ENCODE measurements around the gene ANTXR1.

ANTXR1 gene

GRCh38 chr2:69031466-69031865, 18.5 kb downstream of the ANTXR1 start:
- in situ Hi-C loops (cut with MboI; ENCODE audit: low sequenced_read_pairs): no loop called here

DNA sequence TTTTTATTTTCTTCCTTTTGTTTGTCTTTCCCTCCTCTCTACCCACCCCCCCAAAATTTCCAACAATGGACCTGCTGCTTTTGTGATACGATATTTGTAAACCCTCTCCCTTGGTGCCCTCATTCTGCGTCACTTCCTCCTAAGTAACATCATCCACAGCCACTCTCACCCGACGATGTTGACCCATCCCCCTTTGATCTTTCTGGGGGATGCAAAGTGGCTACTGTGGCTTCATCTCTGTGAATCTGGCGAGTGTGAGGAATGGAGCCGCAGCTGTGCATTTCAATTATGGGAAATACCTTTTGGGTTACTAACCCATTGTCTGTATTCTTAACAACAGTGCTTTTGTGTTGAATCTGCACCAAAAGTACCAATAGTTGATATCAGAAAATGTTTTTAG, 19.4 kb downstream of the ANTXR1 start:
- in situ Hi-C loops (cut with MboI; ENCODE audit: low sequenced_read_pairs): no loop called here

GRCh38 chr2:69033461-69034095, 20.6 kb downstream of the ANTXR1 start:
- in situ Hi-C loops (cut with MboI; ENCODE audit: low sequenced_read_pairs): no loop called here

- in situ Hi-C loops (cut with MboI; ENCODE audit: low sequenced_read_pairs): no loop called here
These were observed 21.1 kb downstream of the ANTXR1 start for GRCh38 chr2:69034122-69034521.

DNA sequence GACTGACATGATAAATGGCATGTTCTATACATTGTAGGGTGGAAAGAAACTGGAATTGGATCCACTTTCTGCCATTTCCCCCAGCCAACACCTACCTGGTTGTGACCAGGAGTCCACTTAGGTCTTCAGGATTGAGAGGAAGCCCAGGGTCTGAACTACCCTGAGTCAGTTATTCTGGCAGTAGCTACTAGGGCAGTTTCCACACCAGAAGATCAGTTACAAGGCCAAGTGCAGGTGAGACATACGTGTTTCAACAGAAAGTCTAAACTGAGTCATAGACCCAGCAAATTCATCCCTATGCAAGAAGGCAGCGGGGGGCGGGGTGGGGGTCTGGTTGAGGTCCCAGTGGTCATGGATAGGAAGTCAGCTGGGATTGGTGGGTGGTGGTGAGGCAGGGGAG, 21.9 kb downstream of the ANTXR1 start:
- in situ Hi-C loops (cut with MboI; ENCODE audit: low sequenced_read_pairs): no loop called here

DNA sequence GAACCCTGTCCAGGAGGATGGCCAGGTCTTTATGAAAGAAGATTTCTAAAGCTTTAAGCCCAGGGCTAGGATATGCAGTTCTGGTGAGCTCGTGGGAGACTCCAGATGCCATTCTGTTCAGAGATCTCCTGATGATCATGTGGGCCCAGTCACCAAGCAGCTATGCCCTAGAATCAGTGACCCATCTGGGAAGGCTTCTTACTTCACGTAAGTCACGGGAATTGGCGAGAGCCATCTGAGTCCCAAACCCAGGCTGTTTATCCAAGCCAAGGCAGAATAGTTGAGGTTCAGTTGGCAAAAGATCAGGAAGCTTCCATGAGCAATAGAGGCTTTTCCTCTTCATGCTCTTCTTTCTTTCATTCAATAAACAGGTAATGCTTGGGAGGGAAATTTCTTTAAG, 23.9 kb downstream of the ANTXR1 start:
- in situ Hi-C loops (cut with MboI; ENCODE audit: low sequenced_read_pairs): no loop called here

- in situ Hi-C loops (cut with MboI; ENCODE audit: low sequenced_read_pairs): no loop called here
These were observed 28.2 kb downstream of the ANTXR1 start for GRCh38 chr2:69041214-69041613.

- in situ Hi-C loops (cut with MboI; ENCODE audit: low sequenced_read_pairs): no loop called here
These were observed 30.9 kb downstream of the ANTXR1 start for GRCh38 chr2:69043736-69044400.

DNA sequence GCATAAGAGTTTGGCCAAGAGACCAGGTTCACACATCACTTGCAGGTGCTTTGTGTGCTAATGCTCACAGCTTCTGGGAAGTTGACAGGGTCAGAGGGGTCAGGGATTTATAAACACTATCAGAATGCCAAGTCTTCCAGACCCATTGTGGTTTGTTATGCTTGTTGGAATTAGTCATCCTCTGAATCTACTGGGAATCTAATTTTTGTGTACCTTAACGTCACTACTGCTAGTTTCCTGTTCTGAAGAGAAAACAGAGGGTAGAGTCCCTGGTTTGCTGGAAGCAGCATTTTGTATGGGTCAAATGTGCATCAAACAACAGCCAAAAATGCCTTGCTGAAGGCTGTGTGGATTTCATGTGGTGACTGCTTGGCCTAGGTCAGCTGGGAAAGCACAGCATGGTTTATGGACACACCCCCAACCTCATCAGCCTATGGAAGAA, 33.3 kb downstream of the ANTXR1 start:
- in situ Hi-C loops (cut with MboI; ENCODE audit: low sequenced_read_pairs): no loop called here

- in situ Hi-C loops (cut with MboI; ENCODE audit: low sequenced_read_pairs): no loop called here
These were observed 34.7 kb downstream of the ANTXR1 start for GRCh38 chr2:69047625-69048145.

GRCh38 chr2:69050802-69051201, 37.8 kb downstream of the ANTXR1 start:
- in situ Hi-C loops (cut with MboI; ENCODE audit: low sequenced_read_pairs): no loop called here

GRCh38 chr2:69053416-69053965, 40.5 kb downstream of the ANTXR1 start:
- in situ Hi-C loops (cut with MboI; ENCODE audit: low sequenced_read_pairs): no loop called here

DNA sequence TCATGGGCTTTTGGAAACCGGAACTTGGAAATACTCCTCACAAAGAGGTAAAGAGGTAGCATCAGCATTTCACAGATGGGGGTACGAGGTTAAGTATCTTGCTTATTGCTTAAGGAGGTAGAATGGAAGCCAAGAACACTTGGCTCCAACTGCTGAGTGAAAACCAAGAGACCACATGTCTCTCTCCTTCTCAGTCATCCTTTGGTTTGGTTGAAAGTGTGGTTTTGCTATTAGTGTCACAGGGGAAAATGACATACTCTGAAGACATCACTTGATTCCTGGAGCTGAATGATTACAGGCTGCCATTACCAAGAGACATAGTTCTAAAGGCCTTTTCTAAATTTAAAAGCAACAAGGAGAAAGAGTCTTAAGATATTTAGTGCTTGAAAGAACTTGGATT, 41.5 kb downstream of the ANTXR1 start:
- in situ Hi-C loops (cut with MboI; ENCODE audit: low sequenced_read_pairs): no loop called here

GRCh38 chr2:69055688-69056470, 42.9 kb downstream of the ANTXR1 start:
- in situ Hi-C loops (cut with MboI; ENCODE audit: low sequenced_read_pairs): no loop called here

DNA sequence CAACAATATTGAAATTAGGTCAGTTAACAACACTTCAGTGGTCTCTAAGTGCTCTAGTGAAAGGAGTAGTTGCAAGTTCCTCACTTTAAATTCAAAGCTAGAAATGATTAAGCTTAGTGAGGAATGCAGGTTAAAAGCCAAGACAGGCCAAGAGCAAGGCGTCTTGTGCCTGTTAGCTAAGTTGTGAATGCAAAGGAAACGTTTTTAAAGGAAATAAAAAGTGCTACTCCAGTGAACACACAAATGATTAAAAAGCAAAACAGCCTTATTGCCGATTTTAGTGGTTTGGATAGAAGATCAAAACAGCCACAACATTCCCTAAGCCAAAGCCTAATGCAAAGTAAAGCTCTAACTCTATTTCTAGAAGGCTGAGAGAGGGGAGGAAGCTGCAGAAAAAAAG, 44.7 kb downstream of the ANTXR1 start:
- in situ Hi-C loops (cut with MboI; ENCODE audit: low sequenced_read_pairs): no loop called here

DNA sequence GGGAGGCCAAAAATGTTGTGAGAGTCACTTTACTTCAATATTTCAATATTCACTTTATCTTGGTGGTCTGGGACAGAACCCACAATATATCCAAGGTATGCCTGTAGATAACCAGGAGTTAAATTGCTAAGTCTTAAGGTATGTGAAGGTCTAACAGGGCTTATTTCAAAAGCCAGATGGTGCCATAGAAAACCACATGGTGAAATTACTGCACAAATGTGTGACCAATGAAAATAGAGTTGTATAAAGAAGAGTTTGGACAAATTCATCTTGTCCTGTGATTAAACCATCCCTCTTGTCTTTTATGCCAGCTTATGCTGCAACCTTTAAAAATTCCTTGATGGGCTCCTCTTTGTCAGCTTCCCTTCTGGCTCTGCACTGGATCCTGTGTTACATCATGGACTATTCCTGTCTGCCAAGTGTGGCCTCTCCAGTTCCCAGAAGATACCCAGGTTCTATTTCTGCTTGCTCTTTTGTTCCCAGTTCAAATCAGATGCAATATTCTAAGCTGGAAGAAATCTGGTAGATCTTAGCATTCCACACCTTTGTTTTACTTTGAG, 46.8 kb downstream of the ANTXR1 start:
- in situ Hi-C loops (cut with MboI; ENCODE audit: low sequenced_read_pairs): no loop called here

DNA sequence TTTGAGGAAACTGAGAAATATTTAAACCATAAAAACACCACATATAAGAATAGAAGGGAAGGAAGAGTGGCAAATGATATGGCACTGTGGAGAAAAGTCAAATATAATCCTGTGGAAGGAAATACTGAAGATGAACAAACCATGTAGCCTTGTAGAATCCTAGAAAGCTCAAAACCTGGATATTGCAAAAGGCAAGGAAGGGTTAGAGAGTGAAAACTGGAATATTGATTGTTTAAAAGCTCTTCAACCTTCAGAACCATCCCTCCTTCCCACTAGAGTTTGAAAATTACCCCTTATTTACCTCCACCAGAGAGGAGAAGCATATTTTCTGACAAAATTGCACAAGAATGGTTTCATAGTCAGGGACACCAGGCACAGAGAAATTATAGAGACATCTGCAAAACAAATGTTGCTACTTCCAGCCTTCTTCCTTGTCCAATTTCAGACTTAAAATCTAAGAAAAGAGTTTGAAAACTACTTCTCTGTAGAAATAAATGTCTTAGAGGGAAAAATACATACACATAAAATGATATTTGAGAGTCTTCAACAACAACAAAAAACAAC, 48.0 kb downstream of the ANTXR1 start:
- in situ Hi-C loops (cut with MboI; ENCODE audit: low sequenced_read_pairs): no loop called here

DNA sequence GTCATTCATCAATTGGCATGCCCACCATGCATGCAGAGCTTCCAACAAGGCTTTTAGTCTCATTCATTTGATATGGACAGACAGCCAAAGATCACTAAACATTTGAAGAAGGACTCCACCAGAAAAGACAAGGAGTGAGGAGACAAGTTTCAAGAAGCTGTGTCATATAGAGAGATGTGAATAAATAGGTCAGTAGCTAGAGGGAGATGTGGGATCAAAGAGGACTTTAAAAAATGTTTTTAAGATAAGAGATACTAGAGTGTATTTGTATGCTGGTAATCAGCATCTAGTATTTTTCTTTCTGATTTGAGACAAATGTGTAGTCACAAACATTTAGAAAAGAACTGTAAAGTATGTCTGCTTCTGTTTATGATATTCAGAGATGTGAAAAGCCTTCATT, 48.5 kb downstream of the ANTXR1 start:
- in situ Hi-C loops (cut with MboI; ENCODE audit: low sequenced_read_pairs): no loop called here

DNA sequence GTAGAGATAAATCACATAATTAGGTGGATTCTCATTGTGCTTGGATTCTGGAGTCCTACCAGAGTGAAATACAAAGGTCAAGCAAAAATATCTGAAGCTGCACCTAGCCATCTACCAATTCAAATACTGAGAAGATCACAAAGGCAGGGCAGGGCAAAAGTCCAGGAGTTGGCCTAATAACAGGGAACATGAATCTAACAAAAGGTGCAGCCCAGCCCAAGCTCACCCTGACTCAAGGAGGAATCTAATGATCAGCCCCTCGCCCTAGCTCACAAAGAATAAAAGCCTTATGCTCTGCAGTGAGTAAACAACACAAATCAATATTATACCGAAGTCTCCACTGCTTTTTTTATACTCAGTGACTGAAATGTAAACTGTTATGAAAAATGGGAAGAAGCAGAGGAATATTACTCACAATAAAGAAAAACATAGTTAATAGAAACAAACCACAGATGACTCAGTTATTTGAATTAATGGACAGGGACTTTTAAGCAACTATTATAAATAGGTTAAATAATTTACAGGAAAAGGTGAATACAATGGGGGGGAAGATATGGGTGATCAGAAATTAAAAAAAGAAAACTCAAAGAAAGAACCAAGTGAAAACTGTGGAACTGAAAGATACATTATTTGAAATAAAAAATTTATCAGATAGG, 49.5 kb downstream of the ANTXR1 start:
- in situ Hi-C loops (cut with MboI; ENCODE audit: low sequenced_read_pairs): no loop called here

- in situ Hi-C loops (cut with MboI; ENCODE audit: low sequenced_read_pairs): no loop called here
These were observed 52.9 kb downstream of the ANTXR1 start for GRCh38 chr2:69065735-69066336.

Data from HL-60/S4 treated with retinoic acid at 250 ng/mL for 4 days and 3 days (cell line).